Suprapubic skin (tissue), 4 donors: ENCODE measurements around the gene ATF6.

Experiments used
- EP300 ChIP-seq: sonication (generic); formaldehyde crosslinking; IDR thresholded peaks from one replicate; pipeline ENCODE4 v1.6.1; 2017; ENCODE audit warnings: antibody characterized with exemption
- POLR2A ChIP-seq, 2 donors: fragments of 450-650 bp; IDR thresholded peaks; one replicate each; pipeline ENCODE4 v1.6.1; 2017; ENCODE audit warnings: antibody characterized with exemption in 2 of 2, mild to moderate bottlenecking in 2 of 2, moderate library complexity in 2 of 2
- POLR2AphosphoS5 ChIP-seq, 3 donors: sonication (generic); formaldehyde crosslinking; IDR thresholded peaks; one replicate each; pipeline ENCODE4 v1.6.1; 2017; ENCODE audit warnings: antibody characterized with exemption in 3 of 3
- TF ChIP-seq, protein P1 (sequence below), 2 donors: fragments of 200-600 bp in 1 of 2; fragments of 450-650 bp in 1 of 2; sonication (generic) in 1 of 2; IDR thresholded peaks; one replicate each; pipeline ENCODE4 v1.5.1; 2016 to 2019; ENCODE audit warnings: antibody characterized with exemption in 2 of 2, mild to moderate bottlenecking in 1 of 2, moderate library complexity in 1 of 2

DNA sequence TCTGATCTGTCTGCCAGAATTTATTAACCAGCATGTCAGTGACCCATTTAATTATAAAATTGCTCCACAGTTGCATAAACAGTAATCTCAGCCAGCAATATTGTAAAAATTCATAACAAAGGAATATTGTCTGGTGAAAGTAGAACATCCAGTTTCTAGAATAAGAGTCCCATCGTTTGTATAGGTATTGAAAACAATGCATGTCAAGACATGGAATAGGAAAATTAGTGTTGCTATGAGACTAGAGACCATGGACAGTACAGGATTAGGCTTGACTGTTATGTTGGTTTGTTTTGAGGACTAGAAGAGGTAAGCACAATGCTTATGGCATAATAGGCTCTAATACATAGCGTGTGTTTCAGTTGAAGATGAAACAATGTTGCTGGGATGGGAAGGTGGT, 37.1 kb downstream of the ATF6 start:
- TF ChIP-seq, protein P1, sequence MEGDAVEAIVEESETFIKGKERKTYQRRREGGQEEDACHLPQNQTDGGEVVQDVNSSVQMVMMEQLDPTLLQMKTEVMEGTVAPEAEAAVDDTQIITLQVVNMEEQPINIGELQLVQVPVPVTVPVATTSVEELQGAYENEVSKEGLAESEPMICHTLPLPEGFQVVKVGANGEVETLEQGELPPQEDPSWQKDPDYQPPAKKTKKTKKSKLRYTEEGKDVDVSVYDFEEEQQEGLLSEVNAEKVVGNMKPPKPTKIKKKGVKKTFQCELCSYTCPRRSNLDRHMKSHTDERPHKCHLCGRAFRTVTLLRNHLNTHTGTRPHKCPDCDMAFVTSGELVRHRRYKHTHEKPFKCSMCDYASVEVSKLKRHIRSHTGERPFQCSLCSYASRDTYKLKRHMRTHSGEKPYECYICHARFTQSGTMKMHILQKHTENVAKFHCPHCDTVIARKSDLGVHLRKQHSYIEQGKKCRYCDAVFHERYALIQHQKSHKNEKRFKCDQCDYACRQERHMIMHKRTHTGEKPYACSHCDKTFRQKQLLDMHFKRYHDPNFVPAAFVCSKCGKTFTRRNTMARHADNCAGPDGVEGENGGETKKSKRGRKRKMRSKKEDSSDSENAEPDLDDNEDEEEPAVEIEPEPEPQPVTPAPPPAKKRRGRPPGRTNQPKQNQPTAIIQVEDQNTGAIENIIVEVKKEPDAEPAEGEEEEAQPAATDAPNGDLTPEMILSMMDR (IDR thresholded peaks at IDR 0.05) = no peak
- no peak for TF ChIP-seq POLR2A (IDR thresholded peaks at IDR 0.05)
- no peak for TF ChIP-seq EP300
- TF ChIP-seq POLR2AphosphoS5 (IDR thresholded peaks at IDR 0.05) = no peak
